HepG2 (cell line): ENCODE data around the gene TAS2R43. TPM values are rescaled to one million over a fixed set of nuclear protein-coding genes. Genes with fewer than 3 reads are reported as not detected.
"Not testable (repeated sequence)": the region's sequence is repeated elsewhere in the genome, so short reads cannot be mapped to it uniquely, and the experiment has no call there.

Experiments used
- ATAC-seq: fragments of 200-7000 bp; cut with Tn5 transposase; 3 replicates; pipeline ENCODE4 v1.9.1; 2020; ENCODE audit warnings: mild to moderate bottlenecking, moderate library complexity
- BruUV-seq: library from RNA; stranded (reverse); fragments of 400-500 nt; replicated peaks from 2 replicates; lab custom pipeline; 2021; lab: Mats Ljungman, UMichigan
- CTCF ChIA-PET: fragments of 300-600 bp; formaldehyde crosslinking; extraction: SDS; loops from one replicate; lab custom pipeline; 2021; ENCODE audit warnings: low total read pairs, inconsistent platforms, low intra/inter-chr PET ratio; lab: Yijun Ruan, JAX
- POLR2A ChIA-PET: fragments of 350-600 bp; sonication (Branson Sonifier 250); formaldehyde crosslinking; loops from one replicate; lab custom pipeline; 2020; ENCODE audit warnings: antibody characterized with exemption, inconsistent platforms; lab: Yijun Ruan, JAX
- DNase-seq: peaks from one replicate; pipeline ENCODE4 v3.0.0-alpha.2; 2015; ENCODE audit warnings: low spot score
- FAIRE-seq: peaks from 3 replicates; lab custom pipeline; 2011; peaks lifted over from hg19 to GRCh38; lab: Jason Lieb, UNC
- H2AFZ ChIP-seq: one replicate; pipeline ENCODE4 v1.6.1; 2011; ENCODE audit warnings: low read length, inconsistent platforms
- H3K27ac ChIP-seq: fragments of 300-600 bp; 3 replicates; pipeline ENCODE4 v1.8.0; 2011; ENCODE audit warnings: mixed run types, mild to moderate bottlenecking, mixed read lengths, low read length, inconsistent platforms; ENCODE audit not compliant: insufficient read depth; ENCODE audit errors: extremely low read length
- H3K27me3 ChIP-seq, 2 experiments: fragments of 200-600 bp in 1 of 2; 2 replicates in 1 of 2; 3 replicates in 1 of 2; pipeline versions ENCODE4 v1.6.0 to v1.8.0; 2011; ENCODE audit warnings: low read length in 2 of 2, mild to moderate bottlenecking in 2 of 2, moderate library complexity in 2 of 2, inconsistent platforms in 1 of 2; ENCODE audit not compliant: insufficient read depth in 2 of 2, control insufficient read depth in 1 of 2
- H3K36me3 ChIP-seq, 2 experiments: fragments of 200-600 bp in 1 of 2; replicated peaks in 1 of 2; 2 replicates in 1 of 2; 3 replicates in 1 of 2; pipeline versions ENCODE4 v1.5.1 to v1.8.0; 2011; ENCODE audit warnings: low read length in 2 of 2, inconsistent platforms in 1 of 2; ENCODE audit not compliant: insufficient read depth in 2 of 2, control insufficient read depth in 1 of 2
- H3K4me1 ChIP-seq: 2 replicates; pipeline ENCODE4 v1.5.1; 2012; ENCODE audit warnings: low read length, inconsistent platforms; ENCODE audit not compliant: insufficient read depth
- H3K4me2 ChIP-seq: 2 replicates; pipeline ENCODE4 v1.6.0; 2011; ENCODE audit warnings: low read depth, low read length, inconsistent platforms
- H3K4me3 ChIP-seq, 3 experiments: fragments of 200-600 bp in 1 of 3; sonication (generic), shearing (Covaris generic) in 1 of 3; replicated peaks in 1 of 3; 2 replicates each; pipeline ENCODE4 v1.5.1; 2011 to 2016; ENCODE audit warnings: low read length in 3 of 3, inconsistent platforms in 2 of 3, low read depth in 2 of 3, mild to moderate bottlenecking in 2 of 3, control low read depth in 1 of 3, mixed read lengths in 1 of 3; ENCODE audit not compliant: insufficient read depth in 1 of 3
- H3K79me2 ChIP-seq: one replicate; pipeline ENCODE4 v1.6.1; 2011; ENCODE audit warnings: low read length, inconsistent platforms; ENCODE audit not compliant: insufficient read depth
- H3K9ac ChIP-seq: 2 replicates; pipeline ENCODE4 v1.6.0; 2011; ENCODE audit warnings: mild to moderate bottlenecking, low read depth, low read length, inconsistent platforms; ENCODE audit not compliant: insufficient read depth
- H3K9me3 ChIP-seq: 2 replicates; pipeline ENCODE4 v1.5.1; 2012; ENCODE audit warnings: mild to moderate bottlenecking, low read length
- H4K20me1 ChIP-seq: 2 replicates; pipeline ENCODE4 v1.6.0; 2011; ENCODE audit warnings: inconsistent platforms, mild to moderate bottlenecking, low read length, moderate library complexity; ENCODE audit not compliant: insufficient read depth
- CENPX ChIP-seq: sonication (generic); formaldehyde crosslinking; IDR thresholded peaks from 2 replicates; pipeline ENCODE4 v1.9.0; 2021; ENCODE audit warnings: mild to moderate bottlenecking, missing genetic modification reagents, moderate library complexity
- E2F5 ChIP-seq: sonication (generic); formaldehyde crosslinking; conservative IDR thresholded peaks from 2 replicates; pipeline ENCODE4 v1.4.0; 2020; ENCODE audit warnings: missing genetic modification reagents
- MAFK ChIP-seq, 2 experiments: IDR thresholded peaks in 1 of 2; conservative IDR thresholded peaks in 1 of 2; 2 replicates each; pipeline ENCODE4 v1.6.1; 2011; ENCODE audit warnings: improper control_type of control experiment in 2 of 2, low read length in 2 of 2
- MBD4 ChIP-seq: IDR thresholded peaks from 2 replicates; pipeline ENCODE4 v1.6.1; 2012; ENCODE audit warnings: low read length, inconsistent platforms, borderline replicate concordance
- RFX1 ChIP-seq: fragments of 450-650 bp; IDR thresholded peaks from 2 replicates; pipeline ENCODE4 v1.6.1; 2017
- SAP130 ChIP-seq: IDR thresholded peaks from 2 replicates; pipeline ENCODE4 v1.6.1; 2016; ENCODE audit warnings: low read depth
- SP5 ChIP-seq: IDR thresholded peaks from 2 replicates; pipeline ENCODE4 v1.6.1; 2016; ENCODE audit warnings: low read depth, borderline replicate concordance
- TCF7 ChIP-seq: sonication (generic); IDR thresholded peaks from 2 replicates; pipeline ENCODE4 v1.6.1; 2016; ENCODE audit warnings: antibody characterized with exemption, low read depth
- THAP11 ChIP-seq: IDR thresholded peaks from 2 replicates; pipeline ENCODE4 v1.6.1; 2016; ENCODE audit warnings: missing biosample characterization, missing genetic modification reagents
- THAP9 ChIP-seq: sonication (generic); formaldehyde crosslinking; IDR thresholded peaks from 2 replicates; pipeline ENCODE4; 2020; ENCODE audit warnings: missing genetic modification reagents, mild to moderate bottlenecking, borderline replicate concordance
- ZBTB42 ChIP-seq: sonication (generic); formaldehyde crosslinking; IDR thresholded peaks from 2 replicates; pipeline ENCODE4 v1.5.0; 2020; ENCODE audit warnings: mild to moderate bottlenecking, missing genetic modification reagents
- ZKSCAN8 ChIP-seq: IDR thresholded peaks from 2 replicates; pipeline ENCODE4 v1.6.1; 2016; ENCODE audit warnings: borderline replicate concordance, missing genetic modification reagents, missing compliant biosample characterization
- ZNF253 ChIP-seq: sonication (generic); formaldehyde crosslinking; IDR thresholded peaks from 2 replicates; pipeline ENCODE4 v1.8.0; 2022; ENCODE audit warnings: mild to moderate bottlenecking, missing genetic modification reagents, borderline replicate concordance
- ZNF317 ChIP-seq: sonication (generic); formaldehyde crosslinking; IDR thresholded peaks from 2 replicates; pipeline ENCODE4 v1.5.0; 2020; ENCODE audit warnings: mild to moderate bottlenecking, missing genetic modification reagents
- ZNF432 ChIP-seq: sonication (generic); formaldehyde crosslinking; IDR thresholded peaks from 2 replicates; pipeline ENCODE4 v1.5.0; 2020; ENCODE audit warnings: missing genetic modification reagents, mild to moderate bottlenecking, borderline replicate concordance
- ZNF749 ChIP-seq: sonication (generic); formaldehyde crosslinking; IDR thresholded peaks from 2 replicates; pipeline ENCODE4 v1.8.0; 2022; ENCODE audit warnings: mild to moderate bottlenecking, missing genetic modification reagents, moderate library complexity, borderline replicate concordance
- WGBS: methylation state at CpG from one replicate; pipeline ENCODE4 v1.1.6; 2017; ENCODE audit warnings: low lambda C conversion rate; 5-methylcytosine and 5-hydroxymethylcytosine counted together
- in situ Hi-C: cut with HindIII; loops from 2 replicates; pipeline ENCODE4 v1.10.0; 2017; ENCODE audit warnings: low pct_unique_long_range_greater_than_20kb; ENCODE audit not compliant: extremely low pct_ligation_motif_present
- intact Hi-C: fragments of 100-400 bp; cut with micrococcal nuclease; formaldehyde crosslinking; loops from one replicate; pipeline ENCODE4 v1.10.0; 2022; ENCODE audit not compliant: unreplicated experiment
- polyA plus RNA-seq, 8 experiments: library from polyadenylated mRNA; depleted of rRNA in 3 of 8; stranded (reverse) in 7 of 8; unstranded in 1 of 8; fragments of >200 nt; fragmentation: Illumina TruSeq in 4 of 8; extraction: Trizol in 4 of 8; gene quantifications; 2 replicates each; pipeline versions ENCODE4 v1.2.1 to v1.2.3, GENCODE V29; 2011 to 2016; ENCODE audit warnings: low read depth in 4 of 8, missing spikeins in 1 of 8, mixed read lengths in 1 of 8; ENCODE audit not compliant: insufficient read depth in 1 of 8
- total RNA-seq, 5 experiments: library from RNA; depleted of rRNA; stranded (reverse); fragments of >200 nt; fragmentation: Illumina TruSeq; extraction: Trizol; gene quantifications; 2 replicates each; pipeline ENCODE4 v1.2.3, GENCODE V29; 2016; ENCODE audit warnings: low read depth in 1 of 5

TAS2R43 gene
- total and polyA plus RNA-seq, 2 of the 13 experiments (the other 11 are each of a cell fraction or from before 2014, with no cell fraction given) = 0.15 to 1.7 TPM

GRCh38 chr12:11106288-11106687 is 14.2 kb upstream of the TAS2R43 start (continued):
- no peak for TF ChIP-seq THAP11 (CRISPR knock-in tag)

GRCh38 chr12:11105546-11105945 is 13.4 kb upstream of the TAS2R43 start:
- POLR2A ChIA-PET = no interaction called here
- H4K20me1 ChIP-seq = no peaks in the 10 kb centered on the region
- H3K36me3 ChIP-seq = no peaks in the 10 kb centered on the region
- no peak overlapping the region for H3K4me3 ChIP-seq
- in situ Hi-C loops = no loop called here
- 50% methylated on average over 2 of the region's 2 CpGs for WGBS
- peaks cover 35% of the 10 kb centered on the region for H3K79me2 ChIP-seq
- no peak overlapping the region for H3K27ac ChIP-seq
- CTCF ChIA-PET = no interaction called here
- H3K9me3 ChIP-seq = no peaks in the 10 kb centered on the region
- H3K4me1 ChIP-seq = peaks cover 8% of the 10 kb centered on the region
- BruUV-seq = no TSS peak
- no peaks in the 10 kb centered on the region for H3K27me3 ChIP-seq
- no peak for FAIRE-seq
- ATAC-seq = no peak
- no peak overlapping the region for H3K9ac ChIP-seq
- intact Hi-C loops = no loop called here
- H2AFZ ChIP-seq = no peak overlapping the region
- no peak overlapping the region for H3K4me2 ChIP-seq
- no peak for TF ChIP-seq ZBTB42
- no peak for TF ChIP-seq ZKSCAN8 (CRISPR knock-in tag)
- TF ChIP-seq ZNF253 (CRISPR knock-in tag) = no peak
- no peak for TF ChIP-seq RFX1
- TF ChIP-seq E2F5 = no peak
- no peak for TF ChIP-seq ZNF749 (CRISPR knock-in tag)
- no peak for TF ChIP-seq CENPX (CRISPR knock-in tag)
- no peak for TF ChIP-seq ZNF432 (CRISPR knock-in tag)
- no peak for TF ChIP-seq ZNF317 (CRISPR knock-in tag)
- TF ChIP-seq TCF7 = no peak
- TF ChIP-seq MBD4 = no peak
- no peak for TF ChIP-seq THAP9 (CRISPR knock-in tag)
- no peak for TF ChIP-seq SP5 (CRISPR knock-in tag)
- TF ChIP-seq SAP130 = no peak
- no peak for TF ChIP-seq MAFK (conservative IDR thresholded peaks at IDR 0.05 in 1 of 2, IDR thresholded peaks at IDR 0.05 in 1 of 2; ENCODE audit: low read length in 2 of 2)
- no peak for DNase-seq

- WGBS = no CpG with 5 or more reads among the region's 2 CpGs
- H3K79me2 ChIP-seq, H3K9ac ChIP-seq, H3K4me3 ChIP-seq, H2AFZ ChIP-seq, H3K4me2 ChIP-seq, H3K9me3 ChIP-seq, FAIRE-seq, H3K27ac ChIP-seq, POLR2A ChIA-PET, BruUV-seq, intact Hi-C loops, H3K36me3 ChIP-seq, H4K20me1 ChIP-seq, DNase-seq, H3K27me3 ChIP-seq, ATAC-seq, H3K4me1 ChIP-seq, CTCF ChIA-PET: not testable (repeated sequence)
- in situ Hi-C loops = loop anchor here (10.0 kb wide), 1 partner anchor 60 kb away; the partner anchor contains the start of gene TAS2R31
Observed at GRCh38 chr12:11094910-11095309, 2.8 kb upstream of the TAS2R43 start.
